HepG2 (cell line): ENCODE results near the gene IRGQ. TPM values are rescaled to one million over a fixed set of nuclear protein-coding genes. Genes with fewer than 3 reads are reported as not detected.
A peak's percentile ranks its signal among the peaks of the same experiment; 100 is the strongest.

Source experiments
- CCDC6 ChIP-seq: sonication (generic); formaldehyde crosslinking; IDR thresholded peaks from 2 replicates; pipeline ENCODE4 v1.8.1; 2022; ENCODE audit warnings: mild to moderate bottlenecking, missing genetic modification reagents, moderate library complexity
- HES4 ChIP-seq: sonication (generic); formaldehyde crosslinking; IDR thresholded peaks from 2 replicates; pipeline ENCODE4 v1.9.0; 2021; ENCODE audit warnings: mild to moderate bottlenecking, missing genetic modification reagents, borderline replicate concordance
- JARID2 ChIP-seq: sonication (generic); formaldehyde crosslinking; IDR thresholded peaks from 2 replicates; pipeline ENCODE4 v1.8.1; 2023; ENCODE audit warnings: missing genetic modification reagents, inconsistent platforms; ENCODE audit not compliant: insufficient replicate concordance
- KDM5A ChIP-seq: fragments of 200-600 bp; sonication (generic); IDR thresholded peaks from 2 replicates; pipeline ENCODE4 v1.7.0; 2018; ENCODE audit warnings: antibody characterized with exemption, mild to moderate bottlenecking, low read length, borderline replicate concordance
- KLF12 ChIP-seq: sonication (generic); formaldehyde crosslinking; IDR thresholded peaks from 2 replicates; pipeline ENCODE4 v1.4.0; 2020; ENCODE audit warnings: missing genetic modification reagents, borderline replicate concordance
- KLF6 ChIP-seq: IDR thresholded peaks from 2 replicates; pipeline ENCODE4 v1.8.0; 2016; ENCODE audit warnings: missing biosample characterization, missing genetic modification reagents
- NFYB ChIP-seq: sonication (generic); formaldehyde crosslinking; IDR thresholded peaks from 2 replicates; pipeline ENCODE4 v1.4.0; 2020; ENCODE audit warnings: missing genetic modification reagents
- POLR2AphosphoS2 ChIP-seq: IDR thresholded peaks from 2 replicates; pipeline ENCODE4 v1.6.1; 2011; ENCODE audit warnings: low read depth, low read length, improper control_type of control experiment
- TBP ChIP-seq: sonication (generic); formaldehyde crosslinking; IDR thresholded peaks from 2 replicates; pipeline ENCODE4 v1.5.0; 2020; ENCODE audit warnings: missing genetic modification reagents
- WIZ ChIP-seq: sonication (generic); formaldehyde crosslinking; IDR thresholded peaks from 2 replicates; pipeline ENCODE4 v1.5.1; 2020; ENCODE audit warnings: mild to moderate bottlenecking, missing genetic modification reagents
- ZNF484 ChIP-seq: sonication (generic); formaldehyde crosslinking; IDR thresholded peaks from 2 replicates; pipeline ENCODE4 v1.5.1; 2020; ENCODE audit warnings: mild to moderate bottlenecking, low read depth, missing genetic modification reagents, borderline replicate concordance
- ZNF552 ChIP-seq: sonication (generic); formaldehyde crosslinking; IDR thresholded peaks from 2 replicates; pipeline ENCODE4 v1.9.0; 2022; ENCODE audit warnings: missing genetic modification reagents, mild to moderate bottlenecking, borderline replicate concordance
- polyA plus RNA-seq, 8 experiments: library from polyadenylated mRNA; depleted of rRNA in 3 of 8; stranded (reverse) in 7 of 8; unstranded in 1 of 8; fragments of >200 nt; fragmentation: Illumina TruSeq in 4 of 8; extraction: Trizol in 4 of 8; gene quantifications; 2 replicates each; pipeline versions ENCODE4 v1.2.1 to v1.2.3, GENCODE V29; 2011 to 2016; ENCODE audit warnings: low read depth in 4 of 8, missing spikeins in 1 of 8, mixed read lengths in 1 of 8; ENCODE audit not compliant: insufficient read depth in 1 of 8
- total RNA-seq, 5 experiments: library from RNA; depleted of rRNA; stranded (reverse); fragments of >200 nt; fragmentation: Illumina TruSeq; extraction: Trizol; gene quantifications; 2 replicates each; pipeline ENCODE4 v1.2.3, GENCODE V29; 2016; ENCODE audit warnings: low read depth in 1 of 5
- TF ChIP-seq, protein P1 (sequence below): sonication (generic); formaldehyde crosslinking; IDR thresholded peaks from 2 replicates; pipeline ENCODE4 v1.4.0; 2020; ENCODE audit warnings: mild to moderate bottlenecking, missing genetic modification reagents
- TF ChIP-seq, protein P2 (sequence below): IDR thresholded peaks from 2 replicates; pipeline ENCODE4 v1.6.1; 2016; ENCODE audit warnings: low read depth, missing genetic modification reagents, missing compliant biosample characterization
- TF ChIP-seq, protein P3 (sequence below): sonication (generic); formaldehyde crosslinking; IDR thresholded peaks from 2 replicates; pipeline ENCODE4 v1.4.0; 2020; ENCODE audit warnings: missing genetic modification reagents
- TF ChIP-seq, protein P4 (sequence below): sonication (generic); formaldehyde crosslinking; conservative IDR thresholded peaks from 2 replicates; pipeline ENCODE4 v1.8.0; 2022; ENCODE audit warnings: missing genetic modification reagents

The IRGQ gene
- total and polyA plus RNA-seq, 2 of the 13 experiments (the other 11 are each of a cell fraction or from before 2014, with no cell fraction given) = 11.6 to 12.4 TPM

DNA sequence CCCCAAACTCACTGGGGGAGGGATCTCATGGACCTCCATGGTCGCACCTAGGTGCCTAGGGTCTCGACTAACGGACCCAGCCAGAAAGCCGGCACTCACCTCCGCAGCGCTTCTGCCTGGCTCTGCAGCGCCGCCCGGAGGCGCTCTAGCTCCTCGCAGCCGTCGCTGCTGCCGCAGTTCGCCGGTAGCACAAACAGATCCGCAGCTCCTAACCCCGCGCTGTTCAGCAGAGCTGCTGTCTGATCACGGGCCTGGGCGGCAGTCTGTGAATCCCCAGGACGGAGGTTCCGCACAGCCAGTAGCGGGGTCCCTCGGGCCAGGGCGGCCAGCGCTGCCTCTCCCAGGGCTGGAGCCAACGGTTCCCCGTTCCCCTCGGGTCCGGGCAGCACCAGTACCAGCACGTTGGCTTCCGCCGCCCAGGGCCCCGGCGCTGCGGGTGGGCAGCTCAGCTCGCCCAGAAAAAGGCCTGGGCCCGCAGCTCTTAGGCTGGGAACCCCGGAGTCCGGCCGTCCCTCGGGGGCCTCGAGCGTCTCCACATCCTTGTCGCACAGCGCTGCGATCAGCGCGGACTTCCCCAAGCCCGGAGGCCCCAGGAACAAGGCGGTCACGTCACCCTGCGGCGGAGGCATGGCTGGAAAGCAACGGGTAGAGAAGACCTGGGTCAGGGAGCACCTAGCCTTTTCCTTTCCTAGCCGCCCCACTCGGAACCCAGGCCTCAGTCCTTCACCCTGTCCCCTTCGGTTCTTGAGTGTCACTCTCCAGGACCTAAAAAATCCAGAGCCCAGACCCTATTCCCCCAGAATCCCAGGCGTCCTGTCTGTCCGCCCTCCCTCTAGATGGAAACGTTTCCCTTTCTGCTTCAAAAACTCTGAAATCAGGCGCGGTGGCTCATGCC is 977 bp downstream of the IRGQ start (continued):
- TF ChIP-seq, protein P1, sequence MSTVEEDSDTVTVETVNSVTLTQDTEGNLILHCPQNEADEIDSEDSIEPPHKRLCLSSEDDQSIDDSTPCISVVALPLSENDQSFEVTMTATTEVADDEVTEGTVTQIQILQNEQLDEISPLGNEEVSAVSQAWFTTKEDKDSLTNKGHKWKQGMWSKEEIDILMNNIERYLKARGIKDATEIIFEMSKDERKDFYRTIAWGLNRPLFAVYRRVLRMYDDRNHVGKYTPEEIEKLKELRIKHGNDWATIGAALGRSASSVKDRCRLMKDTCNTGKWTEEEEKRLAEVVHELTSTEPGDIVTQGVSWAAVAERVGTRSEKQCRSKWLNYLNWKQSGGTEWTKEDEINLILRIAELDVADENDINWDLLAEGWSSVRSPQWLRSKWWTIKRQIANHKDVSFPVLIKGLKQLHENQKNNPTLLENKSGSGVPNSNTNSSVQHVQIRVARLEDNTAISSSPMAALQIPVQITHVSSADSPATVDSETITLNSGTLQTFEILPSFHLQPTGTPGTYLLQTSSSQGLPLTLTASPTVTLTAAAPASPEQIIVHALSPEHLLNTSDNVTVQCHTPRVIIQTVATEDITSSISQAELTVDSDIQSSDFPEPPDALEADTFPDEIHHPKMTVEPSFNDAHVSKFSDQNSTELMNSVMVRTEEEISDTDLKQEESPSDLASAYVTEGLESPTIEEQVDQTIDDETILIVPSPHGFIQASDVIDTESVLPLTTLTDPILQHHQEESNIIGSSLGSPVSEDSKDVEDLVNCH = no peak
- TF ChIP-seq KLF12 (CRISPR knock-in tag) (no peak), NFYB (no peak), ZNF552 (CRISPR knock-in tag) (no peak), KDM5A (no peak), KLF6 (no peak), CCDC6 (CRISPR knock-in tag) (0 out of 2 replicates have a peak, but pooled peaks have one; percentile 53), POLR2AphosphoS2 (no peak), JARID2 (CRISPR knock-in tag) (no peak), WIZ (no peak), TBP (CRISPR knock-in tag) (no peak), ZNF484 (CRISPR knock-in tag) (no peak), HES4 (CRISPR knock-in tag) (no peak)
- TF ChIP-seq, protein P2, sequence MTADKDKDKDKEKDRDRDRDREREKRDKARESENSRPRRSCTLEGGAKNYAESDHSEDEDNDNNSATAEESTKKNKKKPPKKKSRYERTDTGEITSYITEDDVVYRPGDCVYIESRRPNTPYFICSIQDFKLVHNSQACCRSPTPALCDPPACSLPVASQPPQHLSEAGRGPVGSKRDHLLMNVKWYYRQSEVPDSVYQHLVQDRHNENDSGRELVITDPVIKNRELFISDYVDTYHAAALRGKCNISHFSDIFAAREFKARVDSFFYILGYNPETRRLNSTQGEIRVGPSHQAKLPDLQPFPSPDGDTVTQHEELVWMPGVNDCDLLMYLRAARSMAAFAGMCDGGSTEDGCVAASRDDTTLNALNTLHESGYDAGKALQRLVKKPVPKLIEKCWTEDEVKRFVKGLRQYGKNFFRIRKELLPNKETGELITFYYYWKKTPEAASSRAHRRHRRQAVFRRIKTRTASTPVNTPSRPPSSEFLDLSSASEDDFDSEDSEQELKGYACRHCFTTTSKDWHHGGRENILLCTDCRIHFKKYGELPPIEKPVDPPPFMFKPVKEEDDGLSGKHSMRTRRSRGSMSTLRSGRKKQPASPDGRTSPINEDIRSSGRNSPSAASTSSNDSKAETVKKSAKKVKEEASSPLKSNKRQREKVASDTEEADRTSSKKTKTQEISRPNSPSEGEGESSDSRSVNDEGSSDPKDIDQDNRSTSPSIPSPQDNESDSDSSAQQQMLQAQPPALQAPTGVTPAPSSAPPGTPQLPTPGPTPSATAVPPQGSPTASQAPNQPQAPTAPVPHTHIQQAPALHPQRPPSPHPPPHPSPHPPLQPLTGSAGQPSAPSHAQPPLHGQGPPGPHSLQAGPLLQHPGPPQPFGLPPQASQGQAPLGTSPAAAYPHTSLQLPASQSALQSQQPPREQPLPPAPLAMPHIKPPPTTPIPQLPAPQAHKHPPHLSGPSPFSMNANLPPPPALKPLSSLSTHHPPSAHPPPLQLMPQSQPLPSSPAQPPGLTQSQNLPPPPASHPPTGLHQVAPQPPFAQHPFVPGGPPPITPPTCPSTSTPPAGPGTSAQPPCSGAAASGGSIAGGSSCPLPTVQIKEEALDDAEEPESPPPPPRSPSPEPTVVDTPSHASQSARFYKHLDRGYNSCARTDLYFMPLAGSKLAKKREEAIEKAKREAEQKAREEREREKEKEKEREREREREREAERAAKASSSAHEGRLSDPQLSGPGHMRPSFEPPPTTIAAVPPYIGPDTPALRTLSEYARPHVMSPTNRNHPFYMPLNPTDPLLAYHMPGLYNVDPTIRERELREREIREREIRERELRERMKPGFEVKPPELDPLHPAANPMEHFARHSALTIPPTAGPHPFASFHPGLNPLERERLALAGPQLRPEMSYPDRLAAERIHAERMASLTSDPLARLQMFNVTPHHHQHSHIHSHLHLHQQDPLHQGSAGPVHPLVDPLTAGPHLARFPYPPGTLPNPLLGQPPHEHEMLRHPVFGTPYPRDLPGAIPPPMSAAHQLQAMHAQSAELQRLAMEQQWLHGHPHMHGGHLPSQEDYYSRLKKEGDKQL = no peak
- TF ChIP-seq, protein P3, sequence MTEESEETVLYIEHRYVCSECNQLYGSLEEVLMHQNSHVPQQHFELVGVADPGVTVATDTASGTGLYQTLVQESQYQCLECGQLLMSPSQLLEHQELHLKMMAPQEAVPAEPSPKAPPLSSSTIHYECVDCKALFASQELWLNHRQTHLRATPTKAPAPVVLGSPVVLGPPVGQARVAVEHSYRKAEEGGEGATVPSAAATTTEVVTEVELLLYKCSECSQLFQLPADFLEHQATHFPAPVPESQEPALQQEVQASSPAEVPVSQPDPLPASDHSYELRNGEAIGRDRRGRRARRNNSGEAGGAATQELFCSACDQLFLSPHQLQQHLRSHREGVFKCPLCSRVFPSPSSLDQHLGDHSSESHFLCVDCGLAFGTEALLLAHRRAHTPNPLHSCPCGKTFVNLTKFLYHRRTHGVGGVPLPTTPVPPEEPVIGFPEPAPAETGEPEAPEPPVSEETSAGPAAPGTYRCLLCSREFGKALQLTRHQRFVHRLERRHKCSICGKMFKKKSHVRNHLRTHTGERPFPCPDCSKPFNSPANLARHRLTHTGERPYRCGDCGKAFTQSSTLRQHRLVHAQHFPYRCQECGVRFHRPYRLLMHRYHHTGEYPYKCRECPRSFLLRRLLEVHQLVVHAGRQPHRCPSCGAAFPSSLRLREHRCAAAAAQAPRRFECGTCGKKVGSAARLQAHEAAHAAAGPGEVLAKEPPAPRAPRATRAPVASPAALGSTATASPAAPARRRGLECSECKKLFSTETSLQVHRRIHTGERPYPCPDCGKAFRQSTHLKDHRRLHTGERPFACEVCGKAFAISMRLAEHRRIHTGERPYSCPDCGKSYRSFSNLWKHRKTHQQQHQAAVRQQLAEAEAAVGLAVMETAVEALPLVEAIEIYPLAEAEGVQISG (CRISPR knock-in tag) = no peak
- TF ChIP-seq, protein P4, sequence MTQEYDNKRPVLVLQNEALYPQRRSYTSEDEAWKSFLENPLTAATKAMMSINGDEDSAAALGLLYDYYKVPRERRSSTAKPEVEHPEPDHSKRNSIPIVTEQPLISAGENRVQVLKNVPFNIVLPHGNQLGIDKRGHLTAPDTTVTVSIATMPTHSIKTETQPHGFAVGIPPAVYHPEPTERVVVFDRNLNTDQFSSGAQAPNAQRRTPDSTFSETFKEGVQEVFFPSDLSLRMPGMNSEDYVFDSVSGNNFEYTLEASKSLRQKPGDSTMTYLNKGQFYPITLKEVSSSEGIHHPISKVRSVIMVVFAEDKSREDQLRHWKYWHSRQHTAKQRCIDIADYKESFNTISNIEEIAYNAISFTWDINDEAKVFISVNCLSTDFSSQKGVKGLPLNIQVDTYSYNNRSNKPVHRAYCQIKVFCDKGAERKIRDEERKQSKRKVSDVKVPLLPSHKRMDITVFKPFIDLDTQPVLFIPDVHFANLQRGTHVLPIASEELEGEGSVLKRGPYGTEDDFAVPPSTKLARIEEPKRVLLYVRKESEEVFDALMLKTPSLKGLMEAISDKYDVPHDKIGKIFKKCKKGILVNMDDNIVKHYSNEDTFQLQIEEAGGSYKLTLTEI (CRISPR knock-in tag) = no peak
